KBM-7 (cell line): ENCODE data around the gene EVC2.

Experiments
- DNase-seq: peaks from one replicate; pipeline ENCODE4 v3.0.0-alpha.2; 2015
- in situ Hi-C: fragments of 300-500 bp; cut with MboI; formaldehyde crosslinking; loops from 2 replicates; pipeline ENCODE4 v1.14.3; 2020; ENCODE audit warnings: low sequenced_read_pairs, low pct_unique_long_range_greater_than_20kb, mixed read lengths

Gene EVC2

GRCh38 chr4:5547651-5548249 lies 160.6 kb downstream of the EVC2 start:
- no peak for DNase-seq
- in situ Hi-C loops: no loop called here

- in situ Hi-C loops: no loop called here
- no peak for DNase-seq
Observed at GRCh38 chr4:5545271-5545670, 163.1 kb downstream of the EVC2 start.

GRCh38 chr4:5544762-5545161 lies 163.6 kb downstream of the EVC2 start:
- in situ Hi-C loops: no loop called here
- DNase-seq: no peak

- in situ Hi-C loops: no loop called here
- no peak for DNase-seq
Observed at GRCh38 chr4:5543681-5544080, 164.7 kb downstream of the EVC2 start.

- in situ Hi-C loops: no loop called here
- no peak for DNase-seq
Observed at GRCh38 chr4:5541169-5541568, 167.2 kb downstream of the EVC2 start.

- in situ Hi-C loops: no loop called here
- DNase-seq: no peak
Observed at GRCh38 chr4:5539584-5539983, 168.8 kb downstream of the EVC2 start.

- no peak for DNase-seq
- in situ Hi-C loops: no loop called here
Observed at GRCh38 chr4:5532100-5532499, 176.3 kb downstream of the EVC2 start.

GRCh38 chr4:5528031-5528436 lies 180.3 kb downstream of the EVC2 start:
- DNase-seq: no peak
- in situ Hi-C loops: no loop called here

GRCh38 chr4:5527211-5527610 lies 181.1 kb downstream of the EVC2 start:
- DNase-seq: no peak
- in situ Hi-C loops: no loop called here

- in situ Hi-C loops: no loop called here
- DNase-seq: no peak
Observed at GRCh38 chr4:5526080-5526846, 182.1 kb downstream of the EVC2 start.

- no peak for DNase-seq
- in situ Hi-C loops: no loop called here
Observed at GRCh38 chr4:5524446-5525299, 183.7 kb downstream of the EVC2 start.

- no peak for DNase-seq
- in situ Hi-C loops: no loop called here
Observed at GRCh38 chr4:5517372-5517771, 191.0 kb downstream of the EVC2 start.

- DNase-seq: no peak
- in situ Hi-C loops: no loop called here
Observed at GRCh38 chr4:5515646-5516045, 192.7 kb downstream of the EVC2 start.
